Lung (tissue), 12 donors: Measurements from ENCODE around the gene AGAP1. TPM values are rescaled to one million over a fixed set of nuclear protein-coding genes. Genes with fewer than 3 reads are reported as not detected.
A peak's percentile ranks its signal among the peaks of the same experiment; 100 is the strongest.

Source experiments
- ATAC-seq: fragments of 200-7000 bp; cut with Tn5 transposase; one replicate; pipeline ENCODE4 v1.9.1; 2020; ENCODE audit warnings: moderate number of reproducible peaks; ENCODE audit not compliant: insufficient read depth, low FRiP score
- DNase-seq, 3 donors: peaks; one replicate each; pipeline ENCODE4 v3.0.0-alpha.2; 2013 to 2017
- H3K27ac ChIP-seq, 2 donors: one replicate each; pipeline ENCODE4 v1.5.1; 2013; ENCODE audit warnings: mild to moderate bottlenecking in 2 of 2, moderate library complexity in 2 of 2, control low read depth in 1 of 2, inconsistent platforms in 1 of 2, low read depth in 1 of 2, low read length in 1 of 2
- H3K27me3 ChIP-seq, 3 donors: one replicate each; pipeline ENCODE4 v1.5.1; 2013; ENCODE audit warnings: low read length in 2 of 3; ENCODE audit not compliant: control insufficient read depth in 3 of 3, insufficient read depth in 3 of 3
- H3K36me3 ChIP-seq, 4 donors: one replicate each; pipeline ENCODE4 v1.5.1; 2013; ENCODE audit warnings: low read length in 4 of 4, mild to moderate bottlenecking in 1 of 4, moderate library complexity in 1 of 4; ENCODE audit not compliant: control insufficient read depth in 4 of 4, insufficient read depth in 4 of 4
- H3K4me1 ChIP-seq, 5 donors: one replicate each; pipeline ENCODE4 v1.5.1; 2013; ENCODE audit warnings: low read length in 5 of 5, mild to moderate bottlenecking in 2 of 5, moderate library complexity in 1 of 5; ENCODE audit not compliant: control insufficient read depth in 5 of 5, insufficient read depth in 5 of 5
- H3K4me3 ChIP-seq: one replicate; pipeline ENCODE4 v1.5.1; 2013; ENCODE audit warnings: mild to moderate bottlenecking, control low read depth, moderate library complexity
- H3K9ac ChIP-seq, 2 donors: one replicate each; pipeline ENCODE4 v1.5.1; 2013; ENCODE audit warnings: low read length in 2 of 2, control low read depth in 1 of 2; ENCODE audit not compliant: insufficient read depth in 1 of 2
- H3K9me3 ChIP-seq, 4 donors: one replicate each; pipeline ENCODE4 v1.5.1; 2013; ENCODE audit warnings: low read length in 3 of 4, mild to moderate bottlenecking in 1 of 4, moderate library complexity in 1 of 4; ENCODE audit not compliant: control insufficient read depth in 4 of 4, insufficient read depth in 3 of 4
- whole genome bisulfite sequencing, 2 donors: extraction: QIAGEN DNeasy Blood & Tissue Kit; methylation state at CpG; one replicate each; pipeline ENCODE4 v1.1.7; 2013; 5-methylcytosine and 5-hydroxymethylcytosine counted together
- polyA plus RNA-seq, 2 donors: library from polyadenylated mRNA; stranded (reverse); fragments of 200-250 nt; gene quantifications; one replicate each; pipeline ENCODE4 v1.2.1, GENCODE V29; 2013
- total RNA-seq, 2 donors: library from RNA; depleted of rRNA in 1 of 2; stranded (reverse); fragments of >200 nt in 1 of 2; gene quantifications; one replicate each; pipeline ENCODE4 v1.2.1, GENCODE V29; 2014 to 2021
- TF ChIP-seq, protein P1 (sequence below): IDR thresholded peaks from 2 replicates; pipeline ENCODE4 v1.5.1; 2012; ENCODE audit warnings: mild to moderate bottlenecking; ENCODE audit errors: control extremely low read depth, extremely low read depth
- donor health status: control.
- donor health status: control.
- donor health status: Bipolar disorder and iron deficiency.
- donor health status: healthy.
- donor health status: DM: yes; HTN: yes; CAD: no.

AGAP1 gene
- total and polyA plus RNA-seq, 4 donors, result 6.6 to 39.4 (median 20.2) TPM

DNA sequence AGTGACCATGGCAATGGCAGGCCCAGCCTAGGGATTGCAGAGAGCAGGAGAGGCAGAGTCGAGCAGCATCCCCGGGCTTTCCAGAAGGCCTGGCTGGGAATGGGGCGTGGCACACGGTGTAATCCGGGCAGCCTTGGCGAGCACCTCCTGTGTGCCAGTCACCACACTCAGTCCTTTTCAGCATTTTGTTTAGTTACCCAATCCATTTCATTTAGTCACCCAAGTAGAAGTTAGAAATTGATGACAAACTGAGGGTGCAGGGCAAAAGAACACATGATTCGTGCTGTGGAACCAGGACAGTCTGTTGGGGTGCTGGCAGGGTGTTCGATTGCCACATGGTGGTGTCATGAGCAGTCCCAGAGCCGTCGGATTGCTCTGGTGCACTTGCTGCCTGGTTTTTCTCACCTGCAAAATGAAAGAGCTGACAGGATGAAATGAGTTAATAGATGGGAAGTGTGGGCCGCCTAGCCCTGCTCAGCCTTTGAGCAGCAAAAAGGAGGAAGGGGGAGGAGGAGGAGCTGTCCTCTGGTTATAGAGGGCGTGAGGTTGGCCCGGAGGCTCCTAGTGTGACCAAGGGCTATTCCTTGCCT is 299.4 kb downstream of the AGAP1 start:
- WGBS, 2 donors, result 65 to 76% methylated on average over 13 of the region's 13 CpGs
- peaks cover 0 to 4% (median 0%) of the 10 kb centered on the region in 4 donors for H3K36me3 ChIP-seq
- TF ChIP-seq, protein P1, sequence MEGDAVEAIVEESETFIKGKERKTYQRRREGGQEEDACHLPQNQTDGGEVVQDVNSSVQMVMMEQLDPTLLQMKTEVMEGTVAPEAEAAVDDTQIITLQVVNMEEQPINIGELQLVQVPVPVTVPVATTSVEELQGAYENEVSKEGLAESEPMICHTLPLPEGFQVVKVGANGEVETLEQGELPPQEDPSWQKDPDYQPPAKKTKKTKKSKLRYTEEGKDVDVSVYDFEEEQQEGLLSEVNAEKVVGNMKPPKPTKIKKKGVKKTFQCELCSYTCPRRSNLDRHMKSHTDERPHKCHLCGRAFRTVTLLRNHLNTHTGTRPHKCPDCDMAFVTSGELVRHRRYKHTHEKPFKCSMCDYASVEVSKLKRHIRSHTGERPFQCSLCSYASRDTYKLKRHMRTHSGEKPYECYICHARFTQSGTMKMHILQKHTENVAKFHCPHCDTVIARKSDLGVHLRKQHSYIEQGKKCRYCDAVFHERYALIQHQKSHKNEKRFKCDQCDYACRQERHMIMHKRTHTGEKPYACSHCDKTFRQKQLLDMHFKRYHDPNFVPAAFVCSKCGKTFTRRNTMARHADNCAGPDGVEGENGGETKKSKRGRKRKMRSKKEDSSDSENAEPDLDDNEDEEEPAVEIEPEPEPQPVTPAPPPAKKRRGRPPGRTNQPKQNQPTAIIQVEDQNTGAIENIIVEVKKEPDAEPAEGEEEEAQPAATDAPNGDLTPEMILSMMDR, result no peak
- DNase-seq (peak in 1 of 3 donors; percentile 11), ATAC-seq (no peak)
- no peaks in the 10 kb centered on the region for H3K27me3 ChIP-seq
- no peak overlapping the region for H3K27ac ChIP-seq
- H3K4me1 ChIP-seq, result peaks cover 0 to 2% (median 0%) of the 10 kb centered on the region in 5 donors
- H3K4me3 ChIP-seq, result no peak overlapping the region
- no peaks in the 10 kb centered on the region for H3K9me3 ChIP-seq
- H3K9ac ChIP-seq, result no peak overlapping the region

DNA sequence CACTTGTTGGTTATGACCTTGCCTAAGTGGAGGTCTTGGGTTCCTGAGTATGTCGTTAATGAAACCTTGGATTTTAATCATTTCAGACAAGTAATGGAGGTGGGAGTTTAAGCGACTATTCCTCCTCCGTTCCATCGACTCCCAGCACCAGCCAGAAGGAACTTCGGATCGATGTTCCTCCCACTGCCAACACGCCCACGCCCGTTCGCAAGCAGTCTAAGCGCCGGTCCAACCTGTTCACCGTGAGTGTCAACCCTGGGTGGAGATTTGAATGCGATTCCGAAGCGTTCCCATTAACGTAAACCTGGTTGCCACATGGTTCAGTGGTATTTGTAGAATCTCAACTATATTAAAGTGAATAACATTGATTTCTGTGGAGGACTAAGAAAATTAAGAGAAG is 305.4 kb downstream of the AGAP1 start:
- Histone ChIP-seq H3K4me3 (no peak overlapping the region), H3K27ac (no peak overlapping the region), H3K36me3 (peaks cover 0 to 25% (median 16%) of the 10 kb centered on the region in 4 donors), H3K27me3 (no peaks in the 10 kb centered on the region), H3K9ac (no peak overlapping the region), H3K9me3 (no peaks in the 10 kb centered on the region), H3K4me1 (no peaks in the 10 kb centered on the region)
- 93 to 98% methylated on average over 17 of the region's 17 CpGs for WGBS, 2 donors
- TF ChIP-seq, protein P1, result no peak
- no peak for DNase-seq
- ATAC-seq, result no peak

DNA sequence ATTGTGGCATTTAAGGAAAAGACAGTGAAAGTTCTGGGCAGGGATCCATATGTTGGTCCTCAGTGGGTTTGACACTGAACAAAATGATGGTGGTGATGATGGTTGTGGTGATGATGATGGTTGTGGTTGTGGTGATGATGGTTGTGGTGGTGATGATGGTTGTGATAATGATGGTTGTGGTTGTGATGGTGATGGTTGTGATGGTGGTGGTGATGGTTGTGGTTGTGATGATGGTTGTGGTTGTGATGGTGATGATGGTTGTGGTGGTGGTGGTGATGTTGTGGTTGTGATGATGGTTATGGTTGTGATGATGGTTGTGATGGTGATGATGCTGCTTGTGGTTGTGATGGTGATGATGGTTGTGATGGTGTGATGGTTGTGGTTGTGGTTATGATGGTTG is 308.7 kb downstream of the AGAP1 start:
- Histone ChIP-seq H3K27ac (no peak overlapping the region), H3K4me1 (no peaks in the 10 kb centered on the region), H3K36me3 (peaks cover 0 to 28% (median 16%) of the 10 kb centered on the region in 4 donors), H3K27me3 (no peaks in the 10 kb centered on the region), H3K9ac (no peak overlapping the region), H3K9me3 (no peaks in the 10 kb centered on the region), H3K4me3 (no peak overlapping the region)
- DNase-seq (no peak), ATAC-seq (no peak)
- TF ChIP-seq, protein P1, result no peak

DNA sequence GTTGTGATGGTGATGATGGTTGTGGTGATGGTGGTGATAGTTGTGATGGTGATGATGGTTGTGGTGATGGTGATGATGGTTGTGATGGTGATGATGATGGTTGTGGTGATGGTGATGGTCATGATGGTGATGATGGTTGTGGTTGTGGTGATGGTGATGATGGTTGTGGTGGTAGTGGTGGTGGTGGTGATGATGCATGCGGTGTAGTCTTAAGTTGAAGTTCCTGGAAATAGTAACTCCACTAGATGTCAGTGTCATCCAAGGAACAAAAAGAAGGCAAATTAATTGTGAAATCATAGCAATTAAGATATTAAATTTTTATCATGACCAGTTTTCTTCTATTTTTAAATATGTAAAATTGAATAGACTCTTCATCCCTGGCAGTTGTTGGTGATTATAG is 309.2 kb downstream of the AGAP1 start:
- Histone ChIP-seq H3K36me3 (peaks cover 0 to 28% (median 15%) of the 10 kb centered on the region in 4 donors), H3K27me3 (no peaks in the 10 kb centered on the region), H3K4me1 (no peaks in the 10 kb centered on the region), H3K9ac (no peak overlapping the region), H3K27ac (no peak overlapping the region), H3K4me3 (no peak overlapping the region), H3K9me3 (no peaks in the 10 kb centered on the region)
- 91 to 95% methylated on average over 1 of the region's 1 CpG for WGBS, 2 donors
- peak in 2 of 3 donors; percentile 8 to 11 for DNase-seq
- TF ChIP-seq, protein P1, result no peak
- ATAC-seq, result no peak
